ENCODE data around the gene B4GALT2.

Gene B4GALT2

DNA sequence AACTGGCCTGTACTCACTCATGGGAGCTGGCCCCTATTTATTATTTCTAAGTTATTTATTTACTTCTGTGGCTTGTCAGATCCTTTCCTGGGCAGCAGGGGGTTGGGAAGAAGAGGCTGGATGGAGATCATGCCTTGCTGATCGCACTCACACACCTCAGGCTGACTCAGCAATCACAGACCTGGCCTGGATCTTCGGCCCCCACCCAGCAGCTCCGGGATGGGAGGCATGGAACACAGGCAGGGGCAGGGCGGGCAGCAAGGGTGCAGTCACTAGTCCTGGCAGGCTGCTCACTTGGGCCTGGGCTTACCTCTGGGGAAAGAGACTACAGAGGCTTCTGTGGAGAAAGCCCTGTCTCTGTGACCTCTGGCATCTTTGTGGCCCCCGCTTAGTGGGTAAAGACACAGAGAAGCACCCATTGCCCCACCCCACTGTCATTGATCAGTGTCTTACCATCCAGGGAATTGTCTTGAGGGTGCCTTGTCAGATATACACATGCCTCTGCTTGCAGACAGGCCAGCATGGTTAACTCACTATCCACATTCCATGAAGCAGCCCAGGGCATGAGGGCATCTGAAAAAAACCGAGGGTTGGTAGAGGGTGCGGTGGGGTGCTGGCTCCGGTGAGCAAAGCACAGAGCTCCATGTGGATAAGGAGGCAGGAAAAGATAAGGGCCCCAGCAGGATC is 41.7 kb upstream of the B4GALT2 start:
- TF ChIP-seq, protein P1, sequence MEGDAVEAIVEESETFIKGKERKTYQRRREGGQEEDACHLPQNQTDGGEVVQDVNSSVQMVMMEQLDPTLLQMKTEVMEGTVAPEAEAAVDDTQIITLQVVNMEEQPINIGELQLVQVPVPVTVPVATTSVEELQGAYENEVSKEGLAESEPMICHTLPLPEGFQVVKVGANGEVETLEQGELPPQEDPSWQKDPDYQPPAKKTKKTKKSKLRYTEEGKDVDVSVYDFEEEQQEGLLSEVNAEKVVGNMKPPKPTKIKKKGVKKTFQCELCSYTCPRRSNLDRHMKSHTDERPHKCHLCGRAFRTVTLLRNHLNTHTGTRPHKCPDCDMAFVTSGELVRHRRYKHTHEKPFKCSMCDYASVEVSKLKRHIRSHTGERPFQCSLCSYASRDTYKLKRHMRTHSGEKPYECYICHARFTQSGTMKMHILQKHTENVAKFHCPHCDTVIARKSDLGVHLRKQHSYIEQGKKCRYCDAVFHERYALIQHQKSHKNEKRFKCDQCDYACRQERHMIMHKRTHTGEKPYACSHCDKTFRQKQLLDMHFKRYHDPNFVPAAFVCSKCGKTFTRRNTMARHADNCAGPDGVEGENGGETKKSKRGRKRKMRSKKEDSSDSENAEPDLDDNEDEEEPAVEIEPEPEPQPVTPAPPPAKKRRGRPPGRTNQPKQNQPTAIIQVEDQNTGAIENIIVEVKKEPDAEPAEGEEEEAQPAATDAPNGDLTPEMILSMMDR (conservative IDR thresholded peaks at IDR 0.05; ENCODE audit: control insufficient read depth, insufficient read depth, low read depth, low read length) = no peak
- no peak for DNase-seq (ENCODE audit: low read depth)
- H3K4me3 ChIP-seq (ENCODE audit: control insufficient read depth, low read depth, low read length) = no peak overlapping the region

DNA sequence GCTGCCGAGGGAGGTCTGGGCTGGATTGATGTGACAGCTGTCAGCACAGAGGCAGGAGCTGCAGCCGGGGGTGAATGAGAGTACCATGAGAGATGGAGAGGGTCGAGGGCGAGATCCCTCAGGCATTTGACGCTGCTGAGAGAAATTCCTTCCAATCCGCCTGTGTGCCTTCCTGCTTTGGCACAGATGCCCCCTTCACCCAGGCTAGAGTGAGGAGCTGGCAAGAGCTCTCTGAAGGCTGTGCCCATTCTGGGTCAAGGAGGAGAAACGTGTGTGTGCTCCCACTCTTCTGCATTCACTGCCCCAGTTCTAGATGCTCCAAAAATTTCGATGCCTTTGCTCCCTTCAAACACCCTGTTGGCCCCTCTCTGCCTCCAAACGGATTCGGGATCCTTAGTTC is 40.6 kb upstream of the B4GALT2 start:
- H3K4me3 ChIP-seq (ENCODE audit: control insufficient read depth, low read depth, low read length) = no peak overlapping the region
- no peak for DNase-seq (ENCODE audit: low read depth)
- TF ChIP-seq, protein P1 (conservative IDR thresholded peaks at IDR 0.05; ENCODE audit: control insufficient read depth, insufficient read depth, low read depth, low read length) = no peak

DNA sequence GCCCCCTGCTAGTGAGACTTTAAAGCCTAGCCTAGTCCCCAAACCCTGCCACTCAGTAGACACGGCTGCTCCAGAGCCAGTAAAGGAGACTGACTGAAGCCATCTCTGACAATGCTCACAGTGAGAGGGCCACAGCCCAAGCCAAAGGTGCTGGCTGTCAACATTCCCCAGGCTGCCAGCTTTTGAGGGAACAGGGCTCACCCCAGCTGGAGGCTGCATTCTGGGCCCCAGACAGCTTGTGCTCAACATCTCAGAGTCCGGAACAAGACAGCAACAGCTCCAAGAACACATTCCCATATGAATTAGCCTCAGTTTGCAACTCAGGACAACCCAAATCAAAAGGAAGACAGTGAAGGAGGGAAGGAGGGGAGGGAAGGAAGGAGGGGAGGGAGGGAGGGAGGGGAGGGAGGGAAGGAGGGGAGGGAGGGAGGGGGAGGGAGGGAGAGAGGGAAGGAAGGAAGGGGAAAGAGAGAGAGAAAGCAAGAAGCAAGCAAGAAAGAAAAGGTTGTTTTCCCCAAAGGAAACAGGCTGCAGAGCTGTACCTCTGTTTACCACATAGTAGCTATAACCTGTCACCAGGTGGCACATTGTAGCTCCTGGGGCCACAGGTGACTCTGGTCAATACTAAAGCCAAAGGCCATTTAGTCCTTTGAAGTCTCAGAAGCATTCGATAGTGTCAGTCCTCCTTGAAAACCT is 40.0 kb upstream of the B4GALT2 start:
- TF ChIP-seq, protein P1 (conservative IDR thresholded peaks at IDR 0.05; ENCODE audit: control insufficient read depth, insufficient read depth, low read depth, low read length) = no peak
- DNase-seq (ENCODE audit: low read depth) = no peak

DNA sequence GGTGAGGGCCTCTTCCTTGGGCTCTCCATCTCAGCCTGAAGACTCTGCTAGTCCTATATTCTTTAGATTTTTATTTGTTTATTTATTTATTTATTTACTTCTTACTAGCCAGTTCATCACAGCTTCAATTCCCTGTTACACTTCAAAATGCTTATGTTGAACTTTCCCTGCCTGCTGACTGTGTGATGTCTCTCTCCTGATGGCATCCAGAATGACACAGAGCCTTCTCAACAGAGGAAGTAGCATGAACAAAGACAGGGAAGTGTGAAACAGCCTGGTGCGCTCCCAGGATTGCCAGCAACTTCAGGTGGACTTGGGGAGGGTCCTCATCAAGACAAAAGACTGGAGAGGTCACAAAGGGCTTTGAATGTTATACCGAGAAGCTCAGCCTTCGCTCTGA is 36.6 kb upstream of the B4GALT2 start:
- no peak for DNase-seq (ENCODE audit: low read depth)
- TF ChIP-seq, protein P1 (conservative IDR thresholded peaks at IDR 0.05; ENCODE audit: control insufficient read depth, insufficient read depth, low read depth, low read length) = no peak
- H3K4me3 ChIP-seq (ENCODE audit: control insufficient read depth, low read depth, low read length) = no peak overlapping the region

More for the DNA sequence above, 40.0 kb upstream of the B4GALT2 start:
- H3K4me3 ChIP-seq (ENCODE audit: control insufficient read depth, low read depth, low read length) = no peak overlapping the region

DNA sequence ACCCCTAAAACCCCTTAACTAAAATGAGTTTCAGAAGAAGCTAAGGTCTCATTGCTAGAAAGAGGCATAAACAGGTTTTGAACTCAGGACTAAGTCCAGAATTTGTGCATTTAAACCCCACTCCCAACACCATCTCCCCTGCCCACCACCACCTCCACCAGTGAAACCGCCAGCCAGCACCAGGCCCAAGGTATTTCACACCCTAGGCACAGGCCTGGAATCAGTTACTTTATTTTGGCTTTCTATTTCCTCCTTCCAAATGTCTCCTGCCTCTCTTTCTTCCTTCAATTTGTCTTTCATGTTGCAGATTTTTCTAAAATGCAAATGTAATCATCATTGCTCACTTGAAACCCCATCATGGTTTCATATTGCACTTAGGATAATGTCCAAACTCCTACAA is 34.1 kb upstream of the B4GALT2 start:
- H3K4me3 ChIP-seq (ENCODE audit: control insufficient read depth, low read depth, low read length) = no peak overlapping the region
- no peak for DNase-seq (ENCODE audit: low read depth)
- TF ChIP-seq, protein P1 (conservative IDR thresholded peaks at IDR 0.05; ENCODE audit: control insufficient read depth, insufficient read depth, low read depth, low read length) = no peak

DNA sequence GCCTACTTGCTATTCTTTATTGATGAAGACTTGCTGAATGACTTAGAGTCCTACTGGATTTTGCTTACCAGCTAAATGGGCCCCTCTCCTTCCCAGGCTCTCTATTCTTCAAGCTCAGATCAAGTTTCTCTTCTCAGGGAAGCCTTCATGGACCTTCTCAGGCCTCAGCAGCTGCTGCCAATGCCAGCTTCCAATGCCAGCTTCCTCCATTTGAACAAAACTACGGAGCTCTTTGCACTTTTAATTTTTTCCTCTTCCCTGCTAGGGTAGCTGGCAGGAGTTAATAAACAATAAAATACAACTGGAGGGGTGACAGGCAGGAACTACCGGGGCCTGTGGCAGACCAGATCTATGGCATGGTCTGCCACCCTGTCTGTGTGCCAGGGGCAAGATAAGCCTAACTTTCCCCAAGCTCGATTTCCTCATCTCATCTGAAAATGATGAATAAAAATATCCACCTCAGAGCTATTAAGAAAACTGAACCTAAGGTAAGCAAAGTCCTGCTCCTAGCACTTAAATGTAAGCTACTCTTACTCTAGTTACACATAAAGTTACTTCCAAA is 33.3 kb upstream of the B4GALT2 start:
- DNase-seq (ENCODE audit: low read depth) = no peak
- H3K4me3 ChIP-seq (ENCODE audit: control insufficient read depth, low read depth, low read length) = peak overlapping the region; percentile 87
- TF ChIP-seq, protein P1 (conservative IDR thresholded peaks at IDR 0.05; ENCODE audit: control insufficient read depth, insufficient read depth, low read depth, low read length) = no peak

Measured in fibroblast of mammary gland (primary cell).